Right forelimb (tissue), 1 donor: ENCODE data around the gene MBOAT7.
"Not testable (repeated sequence)": the region's sequence is repeated elsewhere in the genome, so short reads cannot be mapped to it uniquely, and the experiment has no call there.

Experiments
- DNase-seq: peaks from one replicate; pipeline ENCODE4 v3.0.0-alpha.2; 2018

The MBOAT7 gene, protein sequence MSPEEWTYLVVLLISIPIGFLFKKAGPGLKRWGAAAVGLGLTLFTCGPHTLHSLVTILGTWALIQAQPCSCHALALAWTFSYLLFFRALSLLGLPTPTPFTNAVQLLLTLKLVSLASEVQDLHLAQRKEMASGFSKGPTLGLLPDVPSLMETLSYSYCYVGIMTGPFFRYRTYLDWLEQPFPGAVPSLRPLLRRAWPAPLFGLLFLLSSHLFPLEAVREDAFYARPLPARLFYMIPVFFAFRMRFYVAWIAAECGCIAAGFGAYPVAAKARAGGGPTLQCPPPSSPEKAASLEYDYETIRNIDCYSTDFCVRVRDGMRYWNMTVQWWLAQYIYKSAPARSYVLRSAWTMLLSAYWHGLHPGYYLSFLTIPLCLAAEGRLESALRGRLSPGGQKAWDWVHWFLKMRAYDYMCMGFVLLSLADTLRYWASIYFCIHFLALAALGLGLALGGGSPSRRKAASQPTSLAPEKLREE

DNA sequence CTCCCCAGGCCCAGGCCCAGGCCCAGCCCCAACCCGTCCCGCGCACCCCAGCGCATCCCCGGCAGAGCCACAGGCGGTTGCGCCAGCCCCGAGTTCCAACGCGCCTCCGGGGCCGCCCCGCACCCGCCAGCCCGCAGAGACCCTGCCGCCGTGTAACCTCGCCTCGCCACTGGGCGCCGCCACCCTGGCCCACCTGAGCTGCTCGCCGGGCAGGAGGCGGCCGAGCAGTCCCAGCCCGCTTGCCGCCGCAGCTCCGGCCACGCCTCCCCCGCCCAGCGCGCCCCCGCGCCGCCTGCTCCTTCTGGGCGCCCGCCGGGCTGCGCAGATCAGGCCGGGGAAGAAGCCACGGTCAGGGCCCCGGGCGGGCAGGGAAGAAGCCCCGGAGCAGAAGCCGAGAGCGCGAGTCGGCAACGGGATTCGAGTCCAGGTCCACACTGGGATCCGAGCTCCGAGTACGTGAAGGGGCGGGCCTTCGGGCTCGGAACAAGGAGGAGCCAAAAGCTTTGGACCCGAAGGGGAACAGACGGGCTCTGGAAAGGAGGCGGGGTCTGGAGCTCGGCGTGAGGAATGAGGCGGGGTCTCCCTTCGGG is at the start of gene MBOAT7:
MBOAT7 (minus strand) TSS at position 436 of the 590 bp plus-strand sequence. CDS start 1,072 bp downstream, outside the sequence.
- DNase-seq, result no peak

DNA sequence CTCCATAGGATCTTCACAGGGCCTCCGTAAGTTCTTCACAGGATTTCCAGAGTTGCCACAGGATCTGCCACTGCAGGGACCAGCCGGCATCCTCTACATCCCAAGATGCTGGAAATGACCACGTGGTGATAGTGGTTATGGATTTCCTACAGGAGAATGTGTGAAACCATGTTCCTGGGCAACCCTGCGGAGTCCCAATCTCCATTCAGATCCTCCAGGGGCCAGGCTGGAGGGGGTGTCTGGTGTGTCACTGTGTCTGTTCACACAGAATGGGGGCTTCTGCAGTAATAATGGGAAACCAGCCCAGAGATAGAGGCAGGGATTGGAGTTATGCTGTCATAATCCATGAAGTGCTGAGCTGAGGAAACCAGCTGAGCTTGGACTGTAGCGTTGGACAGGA is 44.6 kb upstream of the MBOAT7 start:
- no peak for DNase-seq

DNA sequence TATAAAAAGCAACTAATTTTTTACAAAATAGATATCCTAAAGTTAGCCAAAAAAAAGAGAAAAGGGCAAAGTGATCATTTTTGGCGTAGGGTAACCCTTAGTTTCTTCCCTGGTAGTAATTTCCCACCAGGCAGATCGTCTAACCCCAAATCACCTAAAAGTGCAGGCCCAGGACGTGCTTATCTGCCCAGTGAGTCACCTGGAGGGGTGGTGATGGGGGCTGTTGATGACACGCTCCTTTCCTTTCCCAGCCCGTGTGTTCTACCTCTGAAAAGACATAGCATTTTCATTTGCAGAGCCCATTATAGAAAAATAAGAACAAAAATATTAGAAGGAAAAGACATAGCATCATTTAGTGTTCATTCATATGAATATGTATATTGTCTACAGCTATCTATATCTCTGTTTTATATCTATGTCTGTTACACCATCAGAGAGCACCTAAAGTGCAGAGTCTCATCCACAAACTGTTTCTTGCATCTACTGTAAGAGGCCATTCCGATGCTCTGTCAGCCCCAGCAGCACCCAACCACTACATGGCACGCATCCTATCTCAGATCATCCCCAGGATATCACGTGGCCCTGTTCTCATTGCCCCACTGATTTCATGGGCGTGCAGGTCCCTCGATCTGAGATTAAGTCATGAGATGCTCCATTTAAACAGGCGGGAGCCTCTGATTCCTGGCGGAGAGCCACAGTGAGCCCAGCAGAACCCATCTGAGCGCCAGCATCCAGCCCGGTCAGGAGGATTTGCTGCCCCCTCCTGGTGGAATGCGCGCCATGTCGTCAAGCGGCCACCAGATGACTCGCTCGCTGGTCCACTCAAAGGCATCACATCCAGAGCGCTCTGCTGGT is 41.9 kb upstream of the MBOAT7 start:
- peak; percentile 69 for DNase-seq

DNA sequence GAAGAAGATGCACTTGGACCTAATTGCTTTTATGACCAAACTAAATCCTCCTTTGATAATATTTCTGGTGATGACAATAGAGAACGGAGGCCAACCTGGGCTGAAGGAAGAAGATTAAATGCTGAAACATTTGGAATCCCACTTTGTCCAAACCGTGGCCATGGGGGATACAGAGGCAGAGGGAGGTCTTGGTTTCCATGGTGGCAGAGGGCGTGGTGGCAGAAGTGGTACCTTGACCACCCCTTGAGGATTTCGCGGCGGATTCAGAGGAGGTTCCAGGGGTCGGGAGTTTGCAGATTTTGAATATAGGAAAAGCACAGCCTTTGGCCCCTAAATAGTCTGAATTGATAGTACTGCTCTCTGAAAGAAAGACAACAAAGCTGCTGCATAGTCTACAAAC is 40.7 kb upstream of the MBOAT7 start:
- no peak for DNase-seq

DNA sequence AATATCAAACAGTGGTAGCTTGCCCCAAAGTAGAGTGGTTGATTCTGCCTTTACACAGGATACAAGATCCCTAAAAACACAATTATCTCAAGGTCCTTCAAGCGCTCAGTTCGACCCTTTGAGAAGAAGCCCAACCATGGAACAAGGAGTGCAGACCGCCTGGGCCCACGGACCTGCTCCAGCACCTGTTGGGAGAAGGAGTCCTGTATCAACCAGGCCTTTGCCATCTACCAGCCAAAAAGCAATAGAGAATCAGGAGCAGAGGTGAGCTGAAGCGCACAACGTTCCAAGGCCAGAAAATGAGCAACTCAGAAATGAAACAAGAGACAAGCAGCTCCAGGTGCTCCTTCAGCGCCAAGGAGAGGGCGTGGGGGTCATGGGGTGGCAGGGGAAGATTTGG is 39.8 kb upstream of the MBOAT7 start:
- DNase-seq, result no peak

DNA sequence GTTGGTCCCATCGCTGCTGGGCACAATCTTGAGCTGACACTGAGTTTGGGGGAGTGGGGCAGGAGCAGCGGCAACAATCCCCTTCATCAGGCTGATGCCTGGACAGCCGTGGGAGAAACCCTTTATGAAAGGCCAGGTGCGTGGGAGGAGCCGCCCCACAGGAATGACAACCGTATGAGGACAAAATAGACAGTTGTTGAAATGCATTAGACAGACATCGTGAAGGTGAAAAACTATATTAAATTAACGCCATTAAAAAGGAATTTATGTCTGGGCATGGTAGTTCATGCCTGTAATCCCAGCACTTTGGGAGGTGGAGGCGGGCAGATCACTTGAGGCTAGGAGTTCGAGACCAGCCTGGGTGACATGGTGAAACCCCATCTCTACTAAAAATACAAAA is 35.2 kb upstream of the MBOAT7 start:
- not testable (repeated sequence) for DNase-seq

DNA sequence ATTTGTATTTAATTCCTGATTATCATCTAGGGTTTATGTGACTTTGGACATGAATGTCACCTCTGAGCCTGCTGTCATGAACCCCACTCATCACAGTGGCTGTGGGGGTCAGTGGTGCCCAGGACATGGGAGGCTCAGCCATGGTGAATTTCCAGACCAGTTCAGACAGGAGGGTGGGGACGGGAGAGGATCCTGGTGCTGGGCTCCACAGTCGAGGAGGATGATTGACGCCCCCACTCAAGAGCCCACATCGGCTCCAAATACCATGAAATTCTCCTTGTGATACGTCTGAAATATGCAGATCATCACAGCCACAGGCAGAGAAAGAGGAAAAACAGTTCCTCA is 34.5 kb upstream of the MBOAT7 start:
- not testable (repeated sequence) for DNase-seq

DNA sequence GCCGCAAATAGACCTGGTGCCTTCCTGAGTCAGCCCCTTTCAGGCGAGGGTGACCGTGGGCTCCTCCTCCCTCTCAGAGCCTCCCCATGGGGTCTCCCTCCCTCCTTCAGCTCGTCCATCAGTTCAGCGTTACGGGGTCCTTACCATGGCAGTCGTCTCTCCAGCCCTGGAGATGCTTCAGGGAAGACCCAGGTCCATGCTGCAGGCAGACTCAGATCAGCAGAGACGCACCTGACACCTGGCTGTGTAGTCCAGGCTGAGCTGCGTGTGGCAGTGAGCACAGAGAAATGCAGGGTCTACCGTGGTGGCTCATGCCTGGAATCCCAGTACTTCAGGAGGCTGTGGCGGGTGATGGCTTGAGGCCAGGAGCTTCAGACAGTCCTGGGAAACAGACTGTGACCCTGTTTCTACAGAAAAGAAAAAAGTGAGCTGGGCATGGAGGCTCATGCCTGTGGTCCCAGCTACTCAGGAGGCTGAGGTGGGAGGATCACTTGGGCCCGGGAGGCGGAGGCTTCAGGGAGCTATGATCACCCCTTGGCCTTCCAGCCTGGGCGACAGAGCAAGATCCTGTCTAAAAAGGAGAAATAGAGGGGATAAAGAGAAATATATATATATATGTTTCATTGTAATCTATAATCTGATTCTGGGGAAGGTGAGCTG is 34.0 kb upstream of the MBOAT7 start:
- not testable (repeated sequence) for DNase-seq

DNA sequence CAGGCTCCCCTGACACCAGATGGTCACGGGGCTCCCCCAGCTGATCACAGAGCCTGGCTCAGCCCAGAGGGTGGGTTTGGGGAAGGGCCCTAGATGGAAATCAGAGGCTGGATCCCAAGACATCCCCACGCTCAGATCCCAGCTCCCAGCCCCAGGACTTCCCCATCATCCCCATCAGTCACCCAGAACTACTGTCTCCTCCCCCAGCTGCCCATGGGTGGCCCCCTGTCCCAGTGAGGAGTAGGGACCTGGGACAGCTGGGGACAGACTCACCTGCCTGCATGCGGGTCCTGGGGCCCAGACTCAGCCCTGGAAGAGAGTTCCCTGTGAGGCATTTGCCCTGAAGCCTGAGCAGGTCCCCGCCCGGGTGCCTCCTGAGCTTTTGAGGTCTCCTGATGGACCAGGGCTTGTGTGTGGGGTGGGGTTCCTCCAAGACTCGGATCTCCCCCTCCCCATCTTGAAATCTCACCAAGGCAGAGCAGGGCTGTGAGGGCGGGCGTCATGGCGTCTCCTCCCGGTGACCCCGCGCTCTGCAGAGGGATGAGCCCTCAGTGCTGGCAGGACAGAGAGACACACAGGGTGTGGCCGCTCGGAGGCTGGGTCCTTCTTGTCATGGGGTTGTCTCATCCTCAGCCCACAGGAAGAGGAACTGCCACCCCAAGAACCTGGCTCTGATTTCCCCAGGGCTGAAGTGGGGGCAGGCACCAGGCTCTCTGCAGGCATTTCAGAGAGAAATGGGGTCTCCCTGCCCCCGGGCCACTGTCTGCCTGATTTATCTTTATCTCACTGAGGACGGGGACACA is 33.3 kb upstream of the MBOAT7 start, which contains the start of gene LILRB3:
LILRB3 (minus strand) TSS at position 534 of the 803 bp plus-strand sequence; CDS start at position 503, 31 bp downstream.
- not testable (repeated sequence) for DNase-seq

DNA sequence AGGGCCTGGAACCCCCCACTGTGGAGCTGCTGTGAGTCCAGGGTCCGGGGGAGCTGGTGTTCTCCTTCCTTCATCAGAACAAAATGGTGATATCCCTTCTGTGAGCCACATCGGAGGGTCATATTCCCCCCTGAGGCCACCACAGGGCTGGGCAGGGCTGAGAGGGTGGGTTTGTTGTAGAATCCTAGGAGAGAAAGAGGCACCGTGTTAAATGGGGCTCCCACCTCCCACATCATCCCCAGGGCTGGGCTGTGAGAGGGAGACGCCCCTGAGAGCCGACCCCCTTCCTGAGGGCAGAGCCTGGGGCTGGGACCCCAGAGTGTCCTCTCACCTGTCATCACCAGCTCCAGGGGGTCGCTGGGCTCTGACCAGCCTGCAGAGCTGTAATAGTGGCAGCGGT is 32.6 kb upstream of the MBOAT7 start:
- not testable (repeated sequence) for DNase-seq

DNA sequence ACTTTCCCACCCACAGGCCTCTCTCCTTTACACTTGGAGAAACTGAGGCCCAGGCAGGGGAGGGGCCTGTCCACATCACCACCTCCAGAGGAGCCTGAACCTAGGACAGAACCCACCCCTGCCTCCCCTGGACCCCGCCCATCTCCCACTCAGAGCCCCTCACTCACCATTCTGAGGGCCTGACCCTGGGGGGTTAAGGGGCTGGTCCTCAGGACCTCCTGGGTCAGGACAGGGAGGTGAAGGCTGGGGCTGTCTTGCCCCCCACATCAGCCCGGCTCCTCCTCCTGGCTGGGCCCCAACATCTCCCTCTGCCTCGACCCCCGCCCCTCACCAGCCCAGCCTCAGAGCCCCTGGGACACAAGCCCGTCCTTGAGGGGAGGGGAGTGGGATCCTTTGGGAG is 30.3 kb upstream of the MBOAT7 start:
- DNase-seq, result not testable (repeated sequence)

DNA sequence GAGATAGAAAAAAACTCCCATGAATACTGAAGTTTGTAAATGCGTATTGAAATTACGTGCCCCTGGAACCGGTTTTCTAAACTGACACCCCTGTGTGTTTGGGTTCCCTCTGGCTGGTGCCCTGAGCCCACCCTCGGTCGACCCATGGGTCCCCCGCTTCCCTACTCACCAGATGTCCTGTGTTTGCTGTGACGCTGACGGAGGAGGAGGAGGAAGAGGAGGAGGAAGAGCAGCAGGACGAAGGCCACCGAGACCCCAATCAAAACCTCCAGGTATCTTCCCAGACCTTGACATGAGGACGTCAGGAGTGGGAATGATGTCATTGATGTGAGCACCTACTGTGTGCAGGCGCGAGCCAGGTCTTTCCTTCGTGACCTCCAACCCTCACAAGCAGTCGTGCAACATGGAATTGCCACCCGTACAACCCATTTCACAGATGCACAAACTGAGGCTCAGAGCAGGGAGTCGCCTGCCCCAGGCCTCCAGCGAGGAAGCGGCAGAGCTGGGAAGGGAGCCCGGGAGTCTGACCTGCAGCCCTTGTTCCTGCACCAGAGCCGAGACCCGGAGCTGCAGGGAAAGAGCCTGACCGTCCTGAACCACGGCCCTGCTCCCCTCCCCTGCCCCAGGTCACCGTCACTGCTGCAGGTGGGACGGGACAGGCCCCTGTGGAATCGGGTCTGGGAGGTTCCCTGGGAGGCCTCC is 29.7 kb upstream of the MBOAT7 start:
- no peak for DNase-seq

DNA sequence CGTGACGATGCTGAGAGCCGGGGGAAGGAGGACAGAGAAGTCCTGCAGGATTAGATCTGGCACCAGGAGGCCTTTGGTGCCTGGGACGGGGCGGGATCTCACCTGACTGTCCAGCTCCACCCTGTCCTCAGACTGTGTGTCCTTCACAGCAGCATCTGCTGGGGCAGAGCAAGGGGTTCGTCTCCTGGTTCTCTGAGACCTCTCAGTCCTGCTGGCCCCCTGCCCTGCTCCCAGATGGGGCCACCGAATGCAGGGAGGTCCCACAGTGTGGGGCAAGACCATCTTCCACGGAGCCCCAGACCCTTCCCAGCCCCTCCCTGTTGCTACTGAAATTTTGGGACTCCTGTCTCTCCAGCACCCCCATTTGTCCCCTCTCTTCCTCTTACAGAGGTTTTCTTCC is 28.9 kb upstream of the MBOAT7 start:
- no peak for DNase-seq

DNA sequence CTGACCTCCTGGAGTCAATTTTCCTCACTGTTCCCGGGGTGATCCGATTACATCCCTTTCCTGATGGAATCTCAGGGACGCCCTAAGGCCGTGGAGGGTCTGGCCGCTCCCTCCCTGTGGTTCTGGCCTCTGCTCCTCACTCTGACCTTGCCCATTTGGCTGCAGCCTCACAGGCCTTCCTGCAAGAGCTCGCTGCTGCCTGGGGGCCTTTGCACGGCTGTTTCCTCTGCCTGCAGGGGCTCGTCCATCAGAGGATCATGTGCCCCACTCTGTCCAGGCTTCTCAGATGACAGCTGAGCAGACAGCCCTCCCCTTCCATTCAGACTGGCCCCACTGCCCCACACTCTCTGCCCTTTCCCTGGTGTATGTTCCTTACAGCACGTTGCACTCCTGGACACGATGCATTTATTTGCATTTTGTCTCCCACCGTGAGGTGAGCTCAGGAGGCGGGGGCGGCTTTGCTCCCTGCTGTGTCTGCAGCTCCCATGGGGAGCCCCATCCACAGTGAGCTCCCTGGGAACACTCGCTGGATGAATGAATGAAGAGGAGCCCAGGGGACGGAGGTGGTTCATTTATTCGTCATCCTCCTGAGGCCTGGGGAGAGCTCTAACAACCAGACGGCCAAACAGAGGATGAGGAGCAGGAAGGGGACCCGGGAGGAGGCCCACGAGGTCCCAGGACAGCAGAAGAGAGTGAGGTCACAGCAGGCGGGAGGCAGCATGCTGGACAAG is 28.3 kb upstream of the MBOAT7 start:
- DNase-seq, result not testable (repeated sequence)

DNA sequence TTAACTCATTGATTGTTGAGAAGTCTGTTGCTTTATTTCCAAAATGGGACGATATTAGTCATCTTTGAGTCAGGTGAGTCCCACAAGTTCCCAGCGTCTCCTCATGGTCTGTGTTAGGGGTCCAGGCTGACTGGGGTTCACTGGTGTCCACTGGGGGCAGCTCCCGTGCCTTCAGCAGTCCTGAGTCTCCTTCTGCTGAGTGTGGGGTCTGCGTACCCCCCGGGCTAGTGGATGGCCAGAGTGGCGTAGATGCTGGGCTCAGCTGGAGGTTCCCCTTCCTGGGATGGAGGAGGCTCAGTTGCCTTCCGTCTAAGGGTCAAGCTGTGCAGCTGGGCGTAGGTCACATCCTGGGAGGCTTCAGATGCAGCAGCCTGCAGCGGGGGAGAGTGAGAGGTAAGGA is 27.5 kb upstream of the MBOAT7 start:
- no peak for DNase-seq

DNA sequence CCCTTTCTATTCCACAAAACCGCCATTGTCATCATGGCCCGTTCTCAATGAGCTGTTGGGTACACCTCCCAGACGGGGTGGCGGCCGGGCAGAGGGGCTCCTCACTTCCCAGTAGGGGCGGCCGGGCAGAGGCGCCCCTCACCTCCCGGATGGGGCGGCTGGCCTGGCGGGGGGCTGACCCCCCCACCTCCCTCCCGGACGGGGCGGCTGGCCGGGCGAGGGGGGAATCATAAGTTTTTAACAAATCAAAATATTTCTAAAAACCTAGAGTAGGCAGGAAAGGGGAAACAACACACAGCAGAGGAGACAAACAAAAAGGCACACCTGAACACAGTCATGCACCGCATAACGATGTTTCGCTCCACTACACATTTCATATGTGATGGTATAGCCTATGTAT is 25.4 kb upstream of the MBOAT7 start:
- not testable (repeated sequence) for DNase-seq

DNA sequence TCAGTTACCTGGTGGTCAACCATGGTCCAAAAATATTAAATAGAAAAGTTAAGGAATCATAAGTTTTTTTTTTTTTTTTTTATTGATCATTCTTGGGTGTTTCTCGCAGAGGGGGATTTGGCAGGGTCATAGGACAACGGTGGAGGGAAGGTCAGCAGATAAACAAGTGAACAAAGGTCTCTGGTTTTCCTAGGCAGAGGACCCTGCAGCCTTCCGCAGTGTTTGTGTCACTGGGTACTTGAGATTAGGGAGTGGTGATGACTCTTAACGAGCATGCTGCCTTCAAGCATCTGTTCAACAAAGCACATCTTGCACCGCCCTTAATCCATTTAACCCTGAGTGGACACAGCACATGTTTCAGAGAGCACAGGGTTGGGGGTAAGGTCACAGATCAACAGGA is 24.8 kb upstream of the MBOAT7 start:
- not testable (repeated sequence) for DNase-seq

DNA sequence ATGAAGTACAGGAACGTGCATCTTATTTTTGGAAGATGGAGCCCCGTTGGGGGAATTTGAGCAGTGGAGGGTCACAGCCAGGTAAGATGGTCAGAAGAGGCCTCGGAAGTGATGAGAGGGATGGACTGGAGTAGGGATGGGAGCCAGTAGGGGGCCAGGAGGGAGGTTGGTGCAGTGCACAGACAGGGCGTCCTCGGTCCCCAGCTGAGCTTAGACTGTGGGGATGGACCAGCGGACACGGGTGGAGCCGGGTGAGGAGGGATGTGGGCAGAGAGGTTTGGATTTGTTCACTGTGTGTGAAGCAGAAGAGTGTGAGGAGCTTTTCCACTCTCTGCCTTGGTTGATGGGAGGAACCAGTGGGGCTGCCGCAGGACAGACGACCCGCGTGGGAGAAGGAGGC is 21.9 kb upstream of the MBOAT7 start:
- no peak for DNase-seq

DNA sequence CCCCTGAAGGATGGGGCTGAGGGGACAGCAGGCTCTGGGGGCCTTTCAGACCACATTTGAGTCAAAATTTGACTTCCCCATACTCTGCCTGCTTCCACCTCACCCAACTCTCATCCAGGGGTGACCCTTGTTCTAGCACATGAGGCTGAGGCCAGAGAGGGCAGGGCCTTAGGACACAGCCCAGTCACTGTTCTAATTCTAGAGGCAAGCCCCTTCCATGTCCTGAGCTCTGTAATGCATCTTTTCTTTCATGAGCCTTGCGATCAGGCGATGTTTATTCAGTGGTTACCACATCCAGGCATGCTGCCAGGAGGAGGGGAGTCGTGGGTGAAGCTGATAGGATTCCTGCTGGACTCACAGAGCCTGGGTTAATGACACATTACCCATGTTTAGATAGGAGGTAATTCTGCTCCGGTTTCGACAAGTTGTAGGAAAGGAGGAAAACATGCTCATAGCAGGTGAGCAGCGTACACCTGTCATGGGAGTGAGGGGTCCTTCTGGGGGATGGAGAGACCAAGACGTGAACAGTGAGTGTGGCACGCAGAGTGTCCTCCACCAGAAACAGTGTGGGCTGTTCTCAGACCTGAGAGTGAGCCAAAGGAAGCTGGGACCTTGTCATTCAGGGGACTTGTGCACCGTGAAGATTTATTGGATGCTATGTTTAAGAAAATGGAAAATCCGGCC is 20.6 kb upstream of the MBOAT7 start:
- peak; percentile 75 for DNase-seq
